Left ventricle myocardium inferior (tissue), 1 donor: ENCODE results near the gene PMEL. TPM values are rescaled to one million over a fixed set of nuclear protein-coding genes. Genes with fewer than 3 reads are reported as not detected.

Source experiments
- DNase-seq: peaks from one replicate; pipeline ENCODE4 v3.0.0-alpha.2; 2020
- H3K27ac ChIP-seq: fragments of 200-600 bp; replicated peaks from 2 replicates; pipeline ENCODE4 v1.8.0; 2021
- H3K27me3 ChIP-seq: fragments of 200-600 bp; 2 replicates; pipeline ENCODE4 v1.8.0; 2021; ENCODE audit warnings: low read depth
- H3K36me3 ChIP-seq: fragments of 200-600 bp; 2 replicates; pipeline ENCODE4 v1.8.0; 2021
- H3K4me1 ChIP-seq: fragments of 200-600 bp; 2 replicates; pipeline ENCODE4 v1.8.0; 2021
- H3K4me3 ChIP-seq: fragments of 200-600 bp; 2 replicates; pipeline ENCODE4 v1.8.0; 2021; ENCODE audit warnings: mild to moderate bottlenecking, moderate library complexity
- H3K9me3 ChIP-seq: fragments of 200-600 bp; replicated peaks from 2 replicates; pipeline ENCODE4 v1.8.0; 2021
- CTCF ChIP-seq: fragments of 200-600 bp; IDR thresholded peaks from 2 replicates; pipeline ENCODE4 v1.8.0; 2021; ENCODE audit warnings: antibody characterized with exemption, mild to moderate bottlenecking, borderline replicate concordance
- intact Hi-C: fragments of 100-400 bp; cut with micrococcal nuclease; formaldehyde crosslinking; loops from one replicate; pipeline ENCODE4 v1.11.0; 2022
- total RNA-seq: library from RNA; stranded (reverse); fragmentation: NEBNext Ultra II Directional; extraction: Animal tissue kit (Norgen Biotek cat#: 25700); gene quantifications from one replicate; pipeline ENCODE4 v1.2.1, GENCODE V29; 2021
- donor health status: DM: no; HTN: yes; CAD: no; lungs with severe emphysema.

The PMEL gene
- total RNA-seq, 1 donor from 2014 or later = 0.16 TPM

GRCh38 chr12:55946553-55946952 lies 19.3 kb downstream of the PMEL start:
- H3K27me3 ChIP-seq = no peaks in the 10 kb centered on the region
- no peaks in the 10 kb centered on the region for H3K9me3 ChIP-seq
- DNase-seq = no peak
- no peak overlapping the region for H3K4me3 ChIP-seq
- no peak for TF ChIP-seq CTCF
- no peaks in the 10 kb centered on the region for H3K4me1 ChIP-seq
- H3K27ac ChIP-seq = no peak overlapping the region
- H3K36me3 ChIP-seq = peaks cover 19% of the 10 kb centered on the region
- intact Hi-C loops = no loop called here

- H3K9me3 ChIP-seq = no peaks in the 10 kb centered on the region
- H3K4me1 ChIP-seq = peaks cover 8% of the 10 kb centered on the region
- H3K27me3 ChIP-seq = no peaks in the 10 kb centered on the region
- H3K4me3 ChIP-seq = no peak overlapping the region
- H3K27ac ChIP-seq = no peak overlapping the region
- TF ChIP-seq CTCF = no peak
- DNase-seq = no peak
- intact Hi-C loops = no loop called here
- H3K36me3 ChIP-seq = peaks cover 18% of the 10 kb centered on the region
These were observed 23.2 kb downstream of the PMEL start for GRCh38 chr12:55942577-55943136.

DNA sequence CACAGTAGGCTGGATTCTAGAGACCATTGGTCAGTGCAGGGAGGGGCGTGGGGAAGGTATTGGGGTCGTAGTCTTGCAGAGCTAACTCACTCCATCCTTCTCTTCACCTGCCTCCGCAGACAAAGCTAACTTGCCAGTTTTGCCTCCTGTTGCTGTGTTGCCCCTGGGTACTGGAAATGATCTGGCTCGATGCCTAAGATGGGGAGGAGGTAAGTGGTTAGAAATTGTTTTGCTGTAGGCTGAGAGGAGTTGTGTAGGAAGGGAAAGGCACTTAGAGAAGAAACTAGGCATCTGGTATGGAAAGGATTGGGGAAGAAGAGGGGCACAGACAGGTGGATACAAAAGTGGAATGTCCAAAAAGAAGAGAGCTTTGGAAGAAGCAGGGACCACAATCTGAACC lies 23.8 kb downstream of the PMEL start:
- Histone ChIP-seq H3K4me1 (peaks cover 8% of the 10 kb centered on the region), H3K9me3 (no peaks in the 10 kb centered on the region), H3K27ac (no peak overlapping the region), H3K4me3 (no peak overlapping the region), H3K36me3 (peaks cover 18% of the 10 kb centered on the region), H3K27me3 (no peaks in the 10 kb centered on the region)
- intact Hi-C loops = no loop called here
- DNase-seq = no peak
- no peak for TF ChIP-seq CTCF

DNA sequence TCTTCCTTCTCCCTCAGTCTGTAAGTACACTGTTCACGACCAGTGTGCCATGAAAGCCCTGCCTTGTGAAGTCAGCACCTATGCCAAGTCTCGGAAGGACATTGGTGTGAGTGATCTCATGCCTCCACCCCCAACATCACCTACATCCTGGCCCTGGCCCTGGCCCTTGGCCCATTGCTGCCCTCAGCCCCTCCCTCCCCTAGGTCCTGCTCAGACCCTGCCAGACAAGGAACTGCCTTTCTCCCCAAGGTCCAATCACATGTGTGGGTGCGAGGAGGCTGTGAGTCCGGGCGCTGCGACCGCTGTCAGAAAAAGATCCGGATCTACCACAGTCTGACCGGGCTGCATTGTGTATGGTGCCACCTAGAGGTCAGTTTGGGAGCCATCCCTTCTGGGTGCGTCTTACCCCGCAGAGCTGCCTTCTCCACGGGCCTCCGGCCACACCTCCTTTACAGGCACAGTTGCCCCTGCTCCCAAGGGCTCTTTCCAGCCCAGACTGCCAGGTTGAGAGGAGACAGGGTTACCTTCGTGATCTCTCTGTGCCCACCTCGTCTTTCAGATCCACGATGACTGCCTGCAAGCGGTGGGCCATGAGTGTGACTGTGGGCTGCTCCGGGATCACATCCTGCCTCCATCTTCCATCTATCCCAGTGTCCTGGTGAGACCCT lies 25.6 kb downstream of the PMEL start:
- H3K4me3 ChIP-seq = peak overlapping the region; percentile 49
- TF ChIP-seq CTCF = peak; percentile 96
- no peak overlapping the region for H3K27ac ChIP-seq
- H3K9me3 ChIP-seq = no peaks in the 10 kb centered on the region
- no peaks in the 10 kb centered on the region for H3K27me3 ChIP-seq
- peaks cover 11% of the 10 kb centered on the region for H3K4me1 ChIP-seq
- H3K36me3 ChIP-seq = peaks cover 12% of the 10 kb centered on the region
- intact Hi-C loops = no loop called here
- DNase-seq = peak; percentile 81

DNA sequence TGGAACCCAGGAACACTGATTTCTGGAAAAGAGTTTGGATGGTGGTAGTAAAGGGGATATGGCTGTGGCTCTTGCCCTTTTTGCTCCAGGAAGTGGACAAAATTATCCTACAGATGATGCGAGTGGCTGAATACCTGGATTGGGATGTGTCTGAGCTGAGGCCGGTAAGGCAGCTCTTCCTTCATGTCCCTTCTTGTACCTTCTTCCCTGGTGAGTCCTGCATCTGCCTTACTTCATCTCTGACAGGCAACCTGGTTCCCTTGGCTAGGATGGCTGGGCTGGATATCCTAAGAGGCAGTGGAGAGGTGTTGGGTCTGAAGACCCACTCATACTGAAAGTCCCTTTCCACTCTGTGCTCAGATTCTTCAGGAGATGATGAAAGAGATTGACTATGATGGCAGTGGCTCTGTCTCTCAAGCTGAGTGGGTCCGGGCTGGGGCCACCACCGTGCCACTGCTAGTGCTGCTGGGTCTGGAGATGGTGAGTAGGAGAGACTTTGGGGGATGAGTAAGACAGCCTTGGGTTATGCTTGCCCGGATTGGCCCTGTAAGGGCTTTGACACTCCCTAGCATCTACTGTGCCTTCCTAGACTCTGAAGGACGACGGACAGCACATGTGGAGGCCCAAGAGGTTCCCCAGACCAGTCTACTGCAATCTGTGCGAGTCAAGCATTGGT lies 26.9 kb downstream of the PMEL start:
- Histone ChIP-seq H3K27me3 (no peaks in the 10 kb centered on the region), H3K4me3 (no peak overlapping the region), H3K4me1 (peaks cover 16% of the 10 kb centered on the region), H3K9me3 (no peaks in the 10 kb centered on the region), H3K36me3 (peaks cover 8% of the 10 kb centered on the region), H3K27ac (no peak overlapping the region)
- DNase-seq = no peak
- TF ChIP-seq CTCF = no peak
- intact Hi-C loops = loop anchor here (5.0 to 10.0 kb wide), 2 partner anchors 114 to 202 kb away; partner anchors contain the start of gene DNAJC14
